GM18907 (cell line): ENCODE data around the gene JAKMIP2.
A peak's percentile ranks its signal among the peaks of the same experiment; 100 is the strongest.
"Not testable (repeated sequence)": the region's sequence is repeated elsewhere in the genome, so short reads cannot be mapped to it uniquely, and the experiment has no call there.

ENCODE experiments used
- ATAC-seq: cut with Tn5 transposase; IDR thresholded peaks from one replicate; pipeline ENCODE4 v1.9.1; 2021; ENCODE audit warnings: mild to moderate bottlenecking, moderate library complexity; ENCODE audit not compliant: unreplicated experiment

The JAKMIP2 gene

DNA sequence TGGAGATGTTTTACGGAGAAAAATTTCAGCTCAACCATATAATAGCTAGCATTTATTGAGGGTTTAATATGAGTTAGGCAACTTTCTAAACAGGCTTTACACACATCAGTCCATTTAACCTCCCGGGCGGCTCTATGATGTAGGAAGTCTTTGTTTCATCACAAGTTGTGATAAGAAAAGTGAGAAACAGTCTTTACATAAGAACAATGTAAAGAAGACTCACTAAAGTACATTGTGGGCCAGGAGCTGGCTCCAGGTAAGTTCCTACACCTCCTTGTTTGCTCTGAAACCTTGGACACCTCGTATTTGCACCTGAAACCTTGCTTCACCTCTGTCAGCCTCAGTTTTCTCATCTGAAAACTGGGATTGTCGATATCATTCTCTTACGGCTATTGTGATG lies 116.1 kb downstream of the JAKMIP2 start:
- no peak for ATAC-seq

GRCh38 chr5:147661541-147661940 lies 121.0 kb downstream of the JAKMIP2 start:
- ATAC-seq, result no peak

- ATAC-seq, result no peak
Measured at GRCh38 chr5:147659166-147659929, 123.2 kb downstream of the JAKMIP2 start.

GRCh38 chr5:147658293-147658932 lies 124.1 kb downstream of the JAKMIP2 start:
- ATAC-seq, result peak; percentile 80

- ATAC-seq, result no peak
Measured at GRCh38 chr5:147648597-147648996, 133.9 kb downstream of the JAKMIP2 start.

DNA sequence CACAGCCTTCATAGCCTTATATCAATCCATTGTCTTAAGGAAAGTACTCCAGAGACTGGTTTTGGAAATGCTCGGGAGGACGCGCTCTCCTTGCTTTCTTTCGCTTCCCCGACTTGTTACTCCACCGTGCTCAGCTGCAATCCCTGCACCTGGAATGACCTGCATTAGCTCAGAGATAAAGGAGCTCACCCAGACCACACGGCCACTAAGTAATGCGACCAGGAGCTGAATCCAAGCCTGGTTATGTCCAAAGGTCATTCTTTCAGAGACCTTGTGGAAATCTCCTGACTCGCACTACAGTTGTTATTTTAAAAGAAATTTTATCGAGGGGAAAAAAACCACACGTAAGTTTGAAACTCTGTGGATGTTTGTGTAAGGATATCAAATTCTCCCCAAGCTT lies 137.3 kb downstream of the JAKMIP2 start:
- ATAC-seq, result no peak

DNA sequence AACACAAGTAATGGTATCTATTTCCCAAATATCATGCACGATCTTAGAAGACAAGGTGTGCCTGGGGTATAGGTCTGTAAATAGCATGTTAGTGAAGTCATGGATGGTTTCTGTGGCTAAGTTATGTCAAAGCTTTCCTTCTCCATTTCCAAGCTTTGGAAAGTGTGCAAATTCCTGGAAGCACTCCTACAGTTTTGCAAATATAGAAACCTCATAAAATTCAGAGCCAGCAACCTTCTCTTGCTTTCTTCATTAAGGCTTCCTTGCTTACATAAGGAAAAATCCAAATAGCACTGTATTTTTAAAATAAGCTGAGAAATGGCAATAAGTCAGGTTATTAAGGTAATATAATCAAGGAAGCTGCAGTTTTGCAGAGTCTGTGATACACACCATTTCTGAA lies 138.1 kb downstream of the JAKMIP2 start:
- ATAC-seq, result no peak

DNA sequence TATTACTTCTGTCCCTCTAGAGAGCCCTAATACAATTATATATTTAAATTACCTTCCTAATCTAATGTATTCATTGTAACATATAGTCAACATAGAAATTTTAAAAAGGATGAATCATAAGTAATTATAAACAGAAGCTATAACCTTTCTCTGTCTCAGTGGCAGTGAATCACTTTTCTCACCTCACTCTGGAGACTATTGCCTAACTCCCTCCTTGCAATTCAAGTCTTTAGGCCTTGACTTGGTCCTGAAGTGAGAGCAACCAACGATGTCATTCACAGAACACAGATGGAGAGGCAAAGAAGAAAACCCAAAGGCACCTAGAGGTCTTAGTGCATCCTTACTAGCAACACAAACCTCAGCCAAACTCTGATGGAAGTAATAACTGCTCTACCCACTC lies 139.4 kb downstream of the JAKMIP2 start:
- ATAC-seq, result no peak

GRCh38 chr5:147642666-147643065 lies 139.9 kb downstream of the JAKMIP2 start:
- no peak for ATAC-seq

DNA sequence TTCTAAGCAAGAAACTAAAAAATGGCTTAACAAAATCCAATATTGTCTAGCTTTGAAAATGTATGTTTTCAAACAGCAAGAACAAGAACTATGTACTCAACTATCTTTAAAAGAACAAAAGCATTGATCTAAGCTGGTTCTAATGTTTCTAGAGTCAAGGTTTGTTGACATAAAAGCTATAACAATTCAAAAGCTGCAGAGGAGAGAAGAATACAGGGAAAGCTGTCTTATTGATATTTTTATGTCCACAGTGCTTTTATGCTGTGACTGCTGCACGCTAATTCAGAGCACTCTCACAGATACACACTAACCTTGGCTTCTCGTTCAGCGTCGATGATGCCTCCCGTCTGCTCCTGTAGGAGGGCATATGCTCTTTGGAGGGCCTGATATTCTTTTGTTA lies 143.2 kb downstream of the JAKMIP2 start:
- no peak for ATAC-seq

- no peak for ATAC-seq
Measured at GRCh38 chr5:147636729-147636984, 145.9 kb downstream of the JAKMIP2 start.

DNA sequence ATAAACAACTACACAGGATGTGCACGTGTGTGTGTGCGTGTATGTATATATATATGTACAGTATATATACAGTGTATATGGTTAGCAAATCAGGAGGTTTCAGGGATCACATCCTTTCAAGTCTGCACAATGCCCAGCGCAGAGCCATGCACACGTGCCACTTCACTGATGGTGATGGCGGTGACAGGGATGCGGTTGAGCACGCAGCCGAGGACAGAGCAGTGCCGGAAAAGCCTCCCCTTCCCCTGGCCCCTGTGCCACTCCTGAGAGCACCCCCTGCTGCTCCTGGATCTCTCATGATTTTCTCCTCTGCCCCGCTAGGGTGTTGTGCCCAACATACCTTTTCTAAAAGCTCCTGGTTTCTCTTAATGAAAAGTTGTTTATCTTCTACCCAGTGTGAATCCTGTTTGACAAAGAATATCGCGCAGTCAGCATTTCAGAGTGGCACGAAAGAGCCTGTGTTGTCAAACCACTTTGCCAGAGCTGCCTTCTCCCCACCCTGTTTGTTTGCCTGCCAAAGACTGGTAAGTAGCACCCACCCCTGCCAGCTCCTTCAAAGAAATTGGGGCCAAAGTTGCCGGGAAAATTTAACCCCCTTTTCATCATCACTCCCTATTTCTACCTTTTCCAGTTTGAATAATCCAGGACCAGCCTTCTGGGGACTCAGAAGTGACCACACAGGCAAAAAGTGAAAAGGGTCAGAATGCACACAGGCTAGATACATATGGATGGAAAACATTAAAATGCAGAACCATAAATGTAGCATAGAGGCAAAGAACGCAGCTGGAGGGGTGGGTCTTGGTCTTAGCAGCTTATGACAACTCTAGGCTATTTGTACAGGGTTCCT lies 146.4 kb downstream of the JAKMIP2 start:
- no peak for ATAC-seq

GRCh38 chr5:147635439-147635838 lies 147.1 kb downstream of the JAKMIP2 start:
- not testable (repeated sequence) for ATAC-seq

- ATAC-seq, result no peak
Measured at GRCh38 chr5:147633173-147633572, 149.4 kb downstream of the JAKMIP2 start.

GRCh38 chr5:147631428-147632003 lies 151.0 kb downstream of the JAKMIP2 start:
- ATAC-seq, result no peak

DNA sequence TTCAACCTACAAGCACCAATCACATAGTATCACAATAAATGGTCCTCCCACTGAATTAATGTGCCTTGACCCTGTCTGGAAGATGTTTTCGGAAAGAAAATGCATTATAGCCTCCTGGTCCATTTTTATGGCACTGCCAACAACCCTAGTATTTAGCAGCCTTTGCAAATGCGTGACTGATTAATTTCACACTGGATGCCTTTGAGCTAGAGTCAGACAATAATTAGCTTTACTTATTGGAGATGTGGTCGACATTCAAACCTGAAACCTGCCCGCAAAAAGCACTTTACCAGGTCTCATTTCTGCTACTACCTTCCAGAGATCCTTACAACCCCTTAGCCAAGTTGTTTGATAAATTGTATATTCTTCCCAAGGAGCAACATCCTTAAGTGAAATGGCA lies 153.3 kb downstream of the JAKMIP2 start:
- no peak for ATAC-seq

DNA sequence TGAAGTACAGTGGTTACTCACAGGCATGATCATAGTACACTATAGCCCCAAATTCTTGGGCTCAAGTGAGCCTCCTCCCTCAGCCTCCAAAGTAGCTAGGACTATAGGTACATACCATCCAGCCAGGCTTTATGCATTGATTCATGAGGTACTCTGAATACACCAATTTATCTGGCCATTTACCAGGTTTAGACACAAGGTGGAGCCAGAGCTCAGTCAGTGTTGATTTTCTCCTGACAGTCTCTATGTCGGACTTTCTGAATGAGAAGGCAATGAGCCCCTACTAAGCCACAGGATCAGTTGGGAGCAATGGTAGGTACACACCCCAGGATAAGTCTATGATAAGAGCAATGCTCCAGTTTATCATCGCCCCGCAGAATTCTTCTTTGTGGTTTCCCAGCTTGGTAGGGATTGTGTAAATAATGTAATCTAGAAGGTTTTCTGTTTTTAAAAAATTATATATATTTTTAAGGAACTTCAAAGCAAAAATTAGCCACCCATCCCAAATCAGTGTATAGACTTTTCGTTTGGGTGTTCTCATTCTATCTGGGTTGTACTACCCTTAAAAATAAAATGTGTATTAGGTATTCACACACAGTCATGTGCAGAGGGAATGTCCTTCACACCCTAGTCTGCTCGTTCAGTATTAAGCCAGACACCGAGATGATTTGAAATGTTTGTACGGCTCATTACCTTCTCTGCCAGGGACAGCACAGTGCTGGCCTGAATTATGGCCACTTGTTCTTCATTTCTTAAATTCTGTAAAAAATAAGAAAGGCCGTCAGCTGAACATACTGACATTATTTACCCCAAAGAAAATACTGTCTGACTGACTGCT lies 154.3 kb downstream of the JAKMIP2 start:
- peak; percentile 91 for ATAC-seq

DNA sequence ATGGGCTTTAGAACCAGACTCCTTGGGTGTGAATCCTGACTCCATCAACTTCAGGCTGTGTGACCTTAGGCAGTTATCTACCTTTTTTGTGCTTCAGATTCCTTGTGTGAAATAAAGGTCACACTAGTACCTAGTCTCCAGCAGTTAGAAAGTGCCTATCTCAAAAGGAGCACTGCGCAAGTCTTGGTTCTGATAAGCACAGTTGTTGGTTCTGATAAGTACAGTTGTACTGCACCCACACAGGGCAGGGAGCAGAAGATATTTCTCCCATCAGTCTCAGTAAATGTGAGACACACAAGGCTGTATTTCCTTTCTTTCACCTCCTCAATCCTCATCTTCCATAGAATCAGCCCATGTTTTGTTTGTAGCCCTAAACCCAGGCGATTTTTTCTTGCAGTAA lies 156.1 kb downstream of the JAKMIP2 start:
- ATAC-seq, result no peak

DNA sequence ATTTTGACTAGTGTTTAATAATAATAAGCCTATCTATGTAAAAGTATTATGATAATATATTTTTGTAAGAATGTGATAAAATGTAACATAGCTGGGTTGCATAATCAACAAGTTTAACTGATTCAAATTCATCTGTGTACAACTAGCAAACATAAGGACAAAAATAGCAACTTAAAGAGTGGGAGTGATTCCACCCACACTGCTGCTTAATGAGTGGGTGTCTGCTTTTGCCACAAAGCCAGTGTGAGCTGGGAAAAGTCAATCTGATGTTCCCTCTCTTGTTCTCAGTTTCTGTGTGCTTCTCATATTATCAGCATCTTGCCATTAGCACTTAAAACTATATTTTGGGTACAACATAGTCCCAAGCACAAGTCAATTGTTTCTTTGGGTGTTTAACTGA lies 161.5 kb downstream of the JAKMIP2 start:
- ATAC-seq, result no peak

DNA sequence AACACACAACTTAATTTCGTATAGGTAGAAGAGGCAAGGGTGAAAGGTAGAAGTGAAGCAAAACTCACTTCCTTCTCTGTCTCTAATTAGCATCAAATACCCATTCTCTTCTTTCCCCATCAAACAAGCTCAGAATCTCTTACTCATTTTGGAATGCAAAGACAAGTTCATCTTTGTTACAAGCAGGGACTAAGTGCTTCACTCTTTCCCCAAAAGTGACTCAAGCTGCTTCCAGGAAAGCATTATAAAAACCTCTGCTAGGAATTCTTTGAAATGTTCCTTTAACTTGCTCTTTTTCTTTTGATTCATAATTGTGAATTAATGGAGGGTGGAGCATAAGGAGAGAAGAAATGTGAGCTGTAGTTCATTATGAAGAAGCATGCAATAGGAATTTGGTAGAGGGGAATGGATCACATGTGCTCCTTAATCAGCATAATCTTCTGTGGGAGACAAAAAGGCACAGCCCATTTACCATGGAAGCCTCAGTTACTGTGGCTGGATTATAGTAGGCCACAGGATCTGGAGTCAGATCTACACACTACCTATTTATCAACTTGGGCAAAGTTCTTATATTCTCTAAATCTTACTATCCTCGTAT lies 163.1 kb downstream of the JAKMIP2 start:
- no peak for ATAC-seq
